ENCODE measurements around the gene PEX10. TPM values are rescaled to one million over a fixed set of nuclear protein-coding genes. Genes with fewer than 3 reads are reported as not detected.
"Not testable (repeated sequence)": the region's sequence is repeated elsewhere in the genome, so short reads cannot be mapped to it uniquely, and the experiment has no call there.

The PEX10 gene
- total RNA-seq = 10 to 100 TPM; 17.8 to 19.9 TPM
- long read RNA-seq, transcript PEX10-202 (6 exons, 1,997 nt) = major isoform, 49 of 66 reads
- long read RNA-seq, partial matches to known transcripts = 6 of 66 reads
- long read RNA-seq, other reads (novel, unspliced or antisense) = 11 of 66 reads

DNA sequence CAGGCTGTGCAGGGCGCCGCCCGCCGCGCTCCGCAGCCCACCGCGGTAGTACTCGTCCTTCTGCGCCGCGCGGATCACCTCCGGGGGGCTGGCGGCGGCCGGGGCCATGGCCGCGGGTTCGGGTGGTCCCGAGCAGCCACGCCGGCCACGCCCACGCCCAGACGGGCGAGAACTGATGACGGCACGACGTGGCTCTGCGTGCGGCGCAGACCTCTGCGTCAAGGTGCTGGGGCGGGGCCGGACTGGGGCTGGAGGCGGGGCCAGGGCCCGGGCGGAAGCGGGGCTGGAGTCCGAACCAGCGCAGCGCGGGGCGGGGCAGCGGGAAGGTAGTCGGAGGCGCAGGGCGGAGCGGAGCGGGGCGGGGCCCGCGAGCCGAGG is at the start of gene PEX10:
PEX10 (minus strand) TSS at position 170 of the 378 bp plus-strand sequence; CDS start at position 108, 62 bp downstream.
- DNase-seq (peak; percentile 97 to 99), ATAC-seq (peak; percentile 76)
- intact Hi-C loops (cut with DNase I, micrococcal nuclease) = loop anchor here in 1 of 2 donors (10.0 kb wide), 1 partner anchor 232 kb away; no protein-coding TSS in a partner anchor

DNA sequence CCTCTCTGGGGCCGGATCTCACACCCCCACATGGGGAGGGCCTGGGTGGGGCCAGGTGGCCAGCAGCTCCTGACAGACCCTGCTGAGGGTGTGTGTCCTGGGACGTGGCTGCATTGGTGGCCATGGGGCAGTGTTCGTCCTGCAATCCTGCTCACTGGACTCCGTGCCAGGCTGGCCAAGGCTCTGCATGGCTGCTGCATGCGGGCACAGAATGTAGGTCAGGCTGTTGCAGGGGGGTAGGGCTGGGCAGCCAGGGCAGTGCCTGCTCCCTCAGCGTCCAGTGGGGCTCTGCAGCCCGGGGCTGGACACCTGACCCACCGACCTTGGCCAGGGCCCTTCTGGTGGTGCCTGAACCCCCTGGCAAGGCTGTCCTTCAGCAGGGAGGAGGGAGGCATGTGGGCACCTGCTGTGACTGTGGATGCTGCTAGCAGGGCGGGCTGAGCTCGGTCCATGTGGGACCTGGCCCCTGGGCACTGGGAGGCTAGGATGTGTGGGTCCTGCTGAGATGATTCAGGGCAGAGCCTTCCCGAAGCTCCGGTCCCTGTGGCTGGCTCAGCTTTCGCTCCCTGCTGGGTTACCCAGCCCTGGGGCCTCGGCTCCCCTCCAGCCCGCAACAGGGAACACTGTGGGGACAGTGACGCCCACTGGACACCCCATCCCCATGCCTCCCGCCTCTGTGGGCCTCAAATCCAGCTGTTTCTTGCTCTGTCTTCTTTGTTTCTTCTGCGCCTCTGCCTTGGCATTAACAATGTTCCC is 48.8 kb upstream of the PEX10 start:
- DNase-seq = no peak
- ATAC-seq = no peak
- intact Hi-C loops (cut with DNase I, micrococcal nuclease) = no loop called here

DNA sequence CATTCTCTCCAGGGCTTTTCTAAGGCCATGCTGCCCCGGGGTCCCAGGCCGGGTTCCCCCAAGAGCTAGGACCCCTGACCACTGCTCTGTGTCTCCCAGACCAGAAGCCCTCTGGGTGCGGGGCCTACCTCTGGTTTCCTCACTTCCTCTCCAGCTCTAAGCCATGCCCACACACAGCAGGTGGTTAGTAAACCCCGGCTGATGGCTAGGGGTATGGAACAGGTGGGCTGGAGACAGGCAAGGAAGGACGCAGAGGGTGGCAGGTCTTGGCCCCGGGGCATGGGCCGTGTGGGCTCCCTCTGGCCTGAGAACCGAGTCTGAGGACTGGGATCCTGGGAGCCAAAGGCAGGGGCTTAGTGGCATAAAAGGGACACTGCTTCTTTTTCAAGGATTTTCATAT is 47.8 kb upstream of the PEX10 start:
- ATAC-seq = no peak
- intact Hi-C loops (cut with DNase I, micrococcal nuclease) = no loop called here
- DNase-seq = no peak

DNA sequence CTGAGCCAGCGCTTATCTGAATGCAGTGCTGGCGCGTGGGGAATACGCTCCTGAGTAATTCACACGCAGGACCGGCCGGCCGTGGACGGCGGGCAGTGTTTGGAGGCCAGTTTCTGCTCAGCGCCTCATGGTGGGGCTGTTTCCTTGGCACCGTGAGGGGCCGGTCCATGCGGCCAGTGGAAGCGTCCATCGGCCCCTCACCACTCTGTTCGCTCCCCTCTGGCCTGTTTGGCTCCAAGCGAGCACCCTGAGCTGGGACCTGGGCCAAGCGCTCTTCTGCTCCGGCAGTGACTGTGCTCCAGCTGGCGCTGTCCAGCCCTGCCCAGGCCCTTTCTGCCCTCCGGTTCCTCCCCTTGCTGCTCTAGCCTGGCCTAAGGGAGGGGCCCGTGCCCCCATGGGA is 47.4 kb upstream of the PEX10 start:
- intact Hi-C loops (cut with DNase I, micrococcal nuclease) = no loop called here
- peak; percentile 30 for ATAC-seq
- DNase-seq = no peak

DNA sequence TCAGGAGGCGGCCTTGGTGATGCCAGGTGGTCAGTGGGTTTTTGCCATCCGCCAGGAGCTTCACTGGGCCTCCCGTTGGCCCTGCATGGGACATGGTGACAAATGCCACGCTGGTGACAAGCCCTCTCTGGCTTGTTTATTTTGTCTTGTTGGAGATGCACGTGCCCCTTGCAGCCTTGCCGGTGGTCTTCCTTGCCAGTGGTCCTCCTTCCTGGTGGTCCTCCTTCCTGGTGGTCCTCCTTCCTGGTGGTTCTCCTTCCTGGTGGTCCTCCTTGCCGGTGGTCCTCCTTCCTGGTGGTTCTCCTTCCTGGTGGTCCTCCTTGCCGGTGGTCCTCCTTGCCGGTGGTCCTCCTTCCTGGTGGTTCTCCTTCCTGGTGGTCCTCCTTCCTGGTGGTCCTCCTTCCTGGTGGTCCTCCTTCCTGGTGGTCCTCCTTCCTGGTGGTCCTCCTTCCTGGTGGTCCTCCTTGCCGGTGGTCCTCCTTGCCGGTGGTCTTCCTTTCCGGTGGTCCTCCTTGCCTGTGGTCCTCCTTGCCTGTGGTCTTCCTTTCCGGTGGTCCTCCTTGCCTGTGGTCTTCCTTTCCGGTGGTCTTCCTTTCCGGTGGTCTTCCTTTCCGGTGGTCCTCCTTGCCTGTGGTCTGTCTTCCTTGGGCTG is 46.9 kb upstream of the PEX10 start:
- ATAC-seq; intact Hi-C loops (cut with DNase I, micrococcal nuclease); DNase-seq: not testable (repeated sequence)

DNA sequence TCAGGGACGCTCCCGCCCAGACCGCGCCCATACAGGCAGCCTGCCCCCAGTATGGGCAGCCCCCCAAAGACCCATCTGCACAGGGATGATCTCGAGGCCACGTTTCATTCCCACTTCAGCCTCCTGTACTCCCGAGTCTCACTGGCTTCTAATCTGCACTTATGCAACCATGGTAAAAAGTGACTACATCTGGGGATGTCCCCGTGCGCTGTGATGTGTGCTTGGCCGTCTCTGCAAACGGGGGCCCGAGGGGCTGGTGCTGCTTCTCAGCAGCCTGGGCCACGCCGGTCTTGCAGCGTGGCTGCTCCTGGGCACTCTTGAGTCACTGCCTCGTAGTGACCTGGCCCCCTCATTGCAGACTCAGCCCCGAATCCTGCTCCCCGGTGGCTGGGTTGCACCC is 46.3 kb upstream of the PEX10 start:
- no peak for ATAC-seq

DNA sequence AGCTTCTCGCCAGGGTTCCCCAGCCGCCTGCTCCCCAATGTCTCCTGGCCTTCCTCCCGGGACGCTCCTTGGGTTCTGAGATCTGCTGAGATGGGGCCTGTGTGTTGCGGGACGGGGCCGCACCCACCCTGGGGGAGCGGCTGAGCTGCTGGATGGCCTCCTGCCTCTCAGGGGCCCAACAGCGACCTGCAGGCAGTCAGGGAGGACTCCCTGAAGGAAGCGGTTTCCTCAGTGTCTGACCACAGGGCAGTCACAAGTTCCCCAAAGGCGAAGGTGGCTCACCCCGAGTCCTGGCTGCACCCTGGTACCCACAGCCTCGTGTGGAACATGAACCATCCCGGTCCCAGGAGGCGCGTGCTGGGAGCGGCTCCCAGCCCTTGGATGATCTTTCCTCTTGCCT is 45.1 kb upstream of the PEX10 start:
- intact Hi-C loops (cut with DNase I, micrococcal nuclease) = no loop called here
- no peak for ATAC-seq
- DNase-seq = no peak

More for the DNA sequence above, 46.3 kb upstream of the PEX10 start:
- DNase-seq = no peak
- intact Hi-C loops (cut with DNase I, micrococcal nuclease) = no loop called here

DNA sequence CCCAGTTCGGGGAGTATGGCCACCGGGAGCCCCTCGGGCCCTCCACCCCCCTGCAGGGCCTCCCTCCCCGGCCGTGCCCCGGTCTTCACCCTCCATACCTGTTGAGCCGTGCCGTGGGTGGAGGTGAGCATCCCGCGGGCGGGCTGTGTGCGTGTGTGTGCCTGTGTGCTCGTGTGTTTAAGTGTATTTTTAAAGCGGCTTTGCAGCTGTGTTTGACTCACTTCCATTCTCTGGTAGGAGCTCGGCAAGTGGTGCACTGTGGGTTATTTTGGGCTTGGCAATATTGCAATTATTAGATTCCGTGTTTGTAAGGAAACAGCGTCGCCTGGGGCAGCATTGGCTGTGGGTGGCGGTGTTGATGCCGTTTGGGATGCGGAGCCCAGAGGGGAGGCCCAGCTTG is 43.4 kb upstream of the PEX10 start:
- ATAC-seq (no peak), DNase-seq (no peak)
- intact Hi-C loops (cut with DNase I, micrococcal nuclease) = no loop called here

DNA sequence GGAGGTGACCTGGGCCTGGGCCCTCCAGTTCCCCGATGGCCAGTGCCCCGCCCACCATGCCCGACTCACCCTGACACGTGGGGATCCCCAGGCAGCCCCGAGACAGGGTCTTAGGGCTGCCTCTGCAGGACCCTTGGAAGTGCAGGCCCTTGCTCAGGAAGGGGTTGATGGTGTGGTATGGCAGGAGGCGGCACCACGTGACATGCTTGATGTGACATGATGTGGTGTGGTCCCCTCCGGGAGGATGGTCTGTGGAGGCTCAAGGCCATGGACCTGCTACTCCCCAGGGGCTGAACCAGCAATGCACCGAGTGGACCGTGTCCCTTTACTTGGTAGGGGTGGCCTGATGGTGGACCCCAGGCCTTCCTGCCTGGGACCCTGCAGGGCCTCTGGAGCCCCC is 41.9 kb upstream of the PEX10 start:
- no peak for ATAC-seq
- no peak for DNase-seq
- intact Hi-C loops (cut with DNase I, micrococcal nuclease) = no loop called here

DNA sequence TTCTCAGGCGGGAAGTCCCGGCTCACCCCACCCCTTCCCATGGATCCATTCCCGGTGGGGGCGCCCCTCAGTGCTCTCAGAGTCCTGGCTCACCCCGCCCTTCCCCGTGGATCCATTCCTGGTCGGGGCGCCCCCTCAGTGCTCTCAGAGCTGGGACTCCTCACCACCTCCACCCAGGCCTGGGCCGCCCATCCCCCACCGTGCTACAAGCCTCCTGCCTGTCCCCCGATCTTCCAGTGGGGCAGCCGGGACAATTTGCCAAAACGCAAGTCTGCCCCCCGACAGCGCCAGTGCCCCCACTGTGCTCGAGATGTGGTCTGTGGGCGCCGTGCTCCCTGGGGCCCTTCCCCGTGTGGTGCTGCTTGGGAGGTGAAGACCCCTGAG is 40.6 kb upstream of the PEX10 start:
- DNase-seq (no peak), ATAC-seq (no peak)
- intact Hi-C loops (cut with DNase I, micrococcal nuclease) = no loop called here

DNA sequence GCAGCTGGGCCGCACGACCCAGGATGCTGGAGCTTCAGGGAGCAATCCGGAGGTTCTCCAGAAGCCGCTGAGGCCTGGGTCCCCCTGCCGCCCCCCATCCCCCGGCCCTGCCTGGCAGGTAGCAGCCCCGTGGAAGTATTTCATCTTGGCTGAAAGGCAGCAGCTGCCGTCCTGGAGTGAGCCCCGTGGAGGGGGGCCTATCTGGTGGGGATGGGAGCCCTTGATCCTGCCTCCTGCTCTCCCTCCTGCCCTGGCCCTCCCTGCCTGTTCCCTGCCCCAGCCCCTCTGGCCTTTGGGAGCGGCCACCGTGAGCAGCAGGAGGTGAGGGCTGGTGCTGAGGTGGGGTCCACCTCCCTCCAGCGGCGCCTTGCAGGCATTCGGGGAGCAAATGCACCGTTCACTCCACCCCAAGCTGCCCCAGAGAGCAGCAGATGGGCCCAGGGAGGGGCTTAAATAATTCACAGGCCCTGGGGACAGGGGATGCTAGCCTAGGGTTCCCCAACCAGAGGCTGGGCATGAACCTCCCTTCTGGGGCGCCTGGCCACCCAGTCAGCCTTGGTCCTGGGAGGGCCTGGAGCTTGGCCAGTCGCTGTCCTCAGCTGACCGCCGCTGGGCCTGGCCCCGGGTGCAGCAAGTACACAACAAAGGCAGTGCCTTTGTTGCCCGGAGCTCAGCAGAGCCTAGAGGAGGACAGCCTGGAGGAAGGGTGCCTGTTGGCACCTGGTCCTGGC is 40.0 kb upstream of the PEX10 start:
- intact Hi-C loops (cut with DNase I, micrococcal nuclease) = no loop called here
- no peak for DNase-seq
- ATAC-seq = no peak

DNA sequence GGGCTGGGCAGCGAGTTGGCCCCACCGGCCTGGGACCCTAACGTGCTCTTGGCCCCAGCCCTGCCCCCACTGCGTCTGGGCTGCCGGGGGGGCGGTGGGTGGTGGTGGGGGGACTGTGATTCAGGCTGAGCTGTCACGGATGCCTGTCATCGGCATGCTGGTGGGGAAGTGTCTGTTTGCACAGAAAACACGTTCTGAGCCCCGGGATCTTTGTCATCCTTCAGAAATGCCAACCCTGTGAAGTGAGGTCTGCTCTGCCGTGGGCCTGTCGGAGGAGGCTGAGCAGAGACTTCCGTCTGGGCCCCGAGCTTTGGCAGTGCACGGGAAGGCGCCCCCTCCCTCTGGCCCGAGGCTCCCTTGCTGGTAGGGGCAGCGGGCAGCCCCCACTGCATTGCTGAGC is 39.4 kb upstream of the PEX10 start:
- intact Hi-C loops (cut with DNase I, micrococcal nuclease) = no loop called here
- DNase-seq = no peak
- ATAC-seq = no peak

DNA sequence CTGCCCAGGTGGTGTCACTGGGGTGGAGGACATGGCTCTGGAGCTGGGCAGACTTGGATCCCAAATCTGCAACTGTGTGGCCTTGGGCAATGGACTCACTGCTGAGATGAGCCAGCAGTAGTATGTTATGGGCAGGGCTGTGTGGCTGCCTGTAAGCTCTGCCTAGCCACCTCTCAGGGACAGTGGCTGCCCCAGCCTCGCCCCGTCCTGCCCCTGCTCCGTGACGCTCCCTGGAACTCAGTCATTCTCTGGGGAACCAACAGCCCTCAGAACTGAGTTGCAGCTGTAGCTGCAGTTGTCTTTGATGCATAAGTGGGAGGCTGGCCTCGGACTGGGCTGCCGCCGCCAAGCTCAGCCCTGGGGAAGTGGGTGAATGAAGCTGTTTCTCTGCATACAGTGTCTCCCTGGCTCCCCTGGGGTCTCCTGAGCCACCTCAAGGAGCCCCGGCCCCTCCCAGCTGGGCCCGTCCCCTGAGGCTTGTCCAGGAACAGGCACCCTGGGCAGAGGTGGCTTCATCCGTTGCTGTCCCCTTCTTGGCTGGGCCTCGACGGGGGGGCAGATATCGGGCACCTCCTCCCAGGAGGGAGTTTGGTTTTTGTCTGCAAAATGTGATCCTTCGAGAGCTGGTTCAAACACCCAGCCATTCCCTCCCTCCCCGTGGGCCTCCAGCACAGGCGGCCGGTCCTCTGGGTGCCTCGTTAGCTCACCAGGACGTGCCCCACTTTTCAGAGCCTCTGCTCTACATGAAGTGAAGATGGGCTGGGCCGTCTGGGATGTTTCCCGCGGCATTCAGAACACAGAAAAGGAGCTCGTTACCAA is 37.5 kb upstream of the PEX10 start:
- DNase-seq = no peak
- intact Hi-C loops (cut with DNase I, micrococcal nuclease) = no loop called here
- ATAC-seq = no peak

DNA sequence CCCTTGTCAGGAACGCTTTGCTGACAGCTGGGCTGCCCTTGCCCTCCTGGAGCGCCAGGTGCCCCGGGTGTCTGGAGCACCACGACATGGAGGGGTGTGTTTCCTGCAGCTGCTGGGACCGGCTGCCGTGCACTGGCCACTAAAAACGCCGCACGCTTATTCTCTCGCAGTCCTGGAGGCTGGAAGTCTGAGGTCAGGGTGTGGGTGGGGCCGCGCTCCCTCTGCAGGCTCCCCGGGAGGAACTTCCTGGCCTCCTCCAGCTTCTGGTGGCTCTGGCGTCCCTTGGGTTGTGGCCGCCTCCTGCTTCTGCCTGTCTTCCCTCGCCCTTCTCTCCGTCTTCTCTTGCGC is 35.7 kb upstream of the PEX10 start:
- intact Hi-C loops (cut with DNase I, micrococcal nuclease) = no loop called here
- DNase-seq (no peak), ATAC-seq (peak; percentile 66)

DNA sequence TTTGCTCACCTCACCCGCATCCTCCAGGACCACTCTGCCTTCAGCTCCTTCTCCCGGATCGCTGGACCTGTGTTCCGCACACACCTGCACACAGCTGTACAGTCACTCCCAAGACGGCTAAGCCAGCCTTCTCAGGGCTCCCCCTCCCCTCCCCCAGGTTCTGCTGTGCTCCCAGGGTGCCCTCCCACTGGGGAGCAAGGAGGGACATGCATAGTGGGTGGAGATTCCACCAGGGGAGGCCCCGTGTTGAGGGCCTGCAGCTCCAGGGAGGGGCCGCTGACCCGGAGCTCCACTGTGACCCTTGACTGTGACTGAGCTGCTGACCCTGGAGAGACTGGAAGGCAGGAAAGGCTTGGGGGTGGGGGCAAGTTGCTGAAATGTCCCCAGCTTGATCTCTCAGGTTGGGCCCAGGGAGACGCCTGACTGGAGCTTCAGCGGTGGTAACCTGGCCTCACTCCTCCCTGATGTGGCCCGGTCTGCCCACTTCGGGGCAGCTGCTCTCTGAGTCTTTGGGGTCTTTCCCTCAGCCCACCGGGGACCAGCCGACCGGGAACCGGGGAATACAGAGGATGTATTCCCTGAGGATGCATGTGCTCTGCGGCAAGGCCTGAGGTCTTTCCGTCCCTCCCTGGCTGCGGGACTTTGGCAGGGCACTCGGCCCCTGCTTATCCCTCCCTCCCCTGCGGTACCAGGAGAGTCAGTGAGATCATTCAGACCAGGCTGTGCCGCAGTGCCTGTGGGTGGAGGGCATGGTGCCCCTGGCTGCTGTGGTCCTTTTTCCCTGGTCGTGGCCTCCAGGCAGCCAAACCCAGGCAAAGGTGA is 35.1 kb upstream of the PEX10 start:
- ATAC-seq = no peak
- no peak for DNase-seq
- intact Hi-C loops (cut with DNase I, micrococcal nuclease) = no loop called here

DNA sequence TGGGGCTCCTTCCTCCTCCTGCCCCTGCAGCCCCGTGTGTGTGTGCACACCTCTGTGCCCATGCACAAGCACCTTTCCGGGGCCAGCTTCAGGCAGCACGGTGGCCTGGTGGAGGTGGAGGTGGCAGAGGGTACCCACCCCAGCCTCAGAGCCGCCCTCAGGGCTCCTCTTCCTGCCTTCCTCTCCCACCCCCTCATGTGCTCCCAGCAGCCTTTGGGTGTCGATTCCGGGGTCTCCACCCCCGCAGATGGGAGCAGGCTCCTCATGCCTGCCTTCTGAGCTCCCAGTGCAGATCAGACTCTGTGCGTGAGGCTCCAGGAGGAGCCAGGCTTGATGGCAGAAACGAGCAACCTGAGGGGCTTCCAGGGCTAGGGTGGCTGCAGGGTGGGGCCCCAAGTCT is 34.5 kb upstream of the PEX10 start:
- intact Hi-C loops (cut with DNase I, micrococcal nuclease) = no loop called here
- DNase-seq (no peak), ATAC-seq (no peak)

DNA sequence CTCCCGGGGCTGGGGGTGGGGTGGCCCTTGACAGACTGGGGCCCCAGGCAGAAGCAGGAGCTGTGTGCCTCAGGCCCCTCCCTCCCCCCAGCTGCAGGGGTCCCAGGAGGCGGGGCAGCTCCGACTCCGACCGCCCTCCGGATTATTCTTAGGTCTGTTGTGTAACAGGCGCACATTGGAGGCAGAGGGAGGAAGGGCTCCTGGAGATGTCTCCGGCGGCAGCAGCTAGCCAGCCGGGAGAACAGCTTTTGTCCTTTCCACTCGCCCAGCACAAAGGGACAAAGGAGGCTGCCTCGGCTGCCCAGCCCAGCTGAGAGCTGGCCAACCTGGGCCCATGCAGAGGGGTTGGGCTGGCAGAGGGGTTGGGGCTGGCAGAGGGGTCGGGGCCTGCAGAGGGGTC is 34.0 kb upstream of the PEX10 start:
- intact Hi-C loops (cut with DNase I, micrococcal nuclease) = no loop called here
- no peak for ATAC-seq
- no peak for DNase-seq

DNA sequence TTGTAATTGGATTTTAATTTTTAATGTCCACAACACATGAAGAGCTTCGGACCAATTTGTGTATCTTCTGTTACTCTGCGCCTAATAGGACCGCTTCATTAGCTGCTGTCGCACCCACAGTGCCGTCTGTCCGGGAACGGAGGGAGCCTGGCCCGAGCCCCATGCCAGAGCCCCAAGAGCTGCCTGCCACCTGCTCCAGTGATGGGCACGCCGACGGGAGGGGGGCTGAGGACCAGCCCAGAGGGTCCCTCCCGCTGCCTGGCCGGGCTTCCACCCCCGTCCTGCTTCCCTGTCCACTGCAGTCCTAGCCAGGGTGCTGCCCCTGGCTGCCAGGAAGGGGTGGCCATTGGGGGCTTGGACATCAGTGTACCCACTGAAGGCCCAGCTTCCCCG is 33.5 kb upstream of the PEX10 start:
- no peak for ATAC-seq
- DNase-seq = no peak
- intact Hi-C loops (cut with DNase I, micrococcal nuclease) = no loop called here
